Endometrial microvascular endothelial cells (primary cell): ENCODE results near the gene SYF2. TPM values are rescaled to one million over a fixed set of nuclear protein-coding genes. Genes with fewer than 3 reads are reported as not detected.
"Not testable (repeated sequence)": the region's sequence is repeated elsewhere in the genome, so short reads cannot be mapped to it uniquely, and the experiment has no call there.

Experiments used
- in situ Hi-C: cut with HindIII; loops from 2 replicates; pipeline ENCODE4 v1.10.0; 2017; ENCODE audit warnings: low sequenced_read_pairs, low pct_unique_long_range_greater_than_20kb; ENCODE audit errors: inconsistent ontology term
- total RNA-seq: library from RNA; depleted of rRNA; stranded (reverse); fragments of >200 nt; gene quantifications from one replicate; pipeline ENCODE4 v1.2.3, GENCODE V29; 2015; ENCODE audit errors: inconsistent ontology term

SYF2 gene
- total RNA-seq, 1 donor from 2014 or later: 23.2 TPM

DNA sequence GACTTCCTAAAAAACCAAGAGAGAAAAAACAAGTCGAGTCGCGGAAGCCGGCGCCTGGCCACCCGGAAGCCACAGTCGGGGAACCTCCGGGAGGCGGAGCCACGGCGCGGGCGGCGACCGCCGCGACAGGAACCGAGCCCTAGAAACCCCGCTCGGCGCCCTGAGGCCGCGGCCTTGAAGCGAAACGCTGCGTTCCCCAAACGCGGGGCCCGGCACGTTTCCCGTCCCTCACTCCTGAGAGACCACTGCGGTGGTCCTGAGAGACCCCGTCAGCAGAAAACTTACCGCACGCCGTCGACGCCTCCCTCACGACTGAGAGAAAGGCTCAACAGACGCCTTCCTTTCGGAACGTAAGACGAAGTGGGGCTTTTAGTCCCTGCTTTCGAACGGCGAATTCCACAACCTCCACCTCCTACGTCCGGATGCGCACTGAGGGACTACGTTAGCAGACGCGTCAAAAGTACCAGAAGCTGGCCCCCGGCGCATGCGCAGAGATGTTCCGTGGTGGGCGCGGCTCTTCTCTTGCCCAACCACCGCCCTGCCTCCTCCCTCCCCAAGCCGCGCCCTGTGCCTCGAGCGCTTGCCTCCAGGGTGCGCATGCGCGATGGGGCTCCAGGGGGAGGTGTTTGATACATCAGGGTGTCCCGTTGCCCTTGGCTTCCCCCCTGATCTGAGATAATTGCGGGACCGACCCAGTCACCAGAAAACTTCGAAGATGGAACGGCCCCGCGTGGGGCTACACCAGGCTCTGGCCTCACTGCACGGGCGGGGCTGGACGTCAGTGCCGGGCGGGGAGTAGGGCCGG, 14.9 kb upstream of the SYF2 start, which contains the start of gene RSRP1:
TSS of gene RSRP1 (minus strand) at position 431 of the 805 bp plus-strand sequence. CDS start 491 bp downstream, outside the sequence.
- in situ Hi-C loops: no loop called here

DNA sequence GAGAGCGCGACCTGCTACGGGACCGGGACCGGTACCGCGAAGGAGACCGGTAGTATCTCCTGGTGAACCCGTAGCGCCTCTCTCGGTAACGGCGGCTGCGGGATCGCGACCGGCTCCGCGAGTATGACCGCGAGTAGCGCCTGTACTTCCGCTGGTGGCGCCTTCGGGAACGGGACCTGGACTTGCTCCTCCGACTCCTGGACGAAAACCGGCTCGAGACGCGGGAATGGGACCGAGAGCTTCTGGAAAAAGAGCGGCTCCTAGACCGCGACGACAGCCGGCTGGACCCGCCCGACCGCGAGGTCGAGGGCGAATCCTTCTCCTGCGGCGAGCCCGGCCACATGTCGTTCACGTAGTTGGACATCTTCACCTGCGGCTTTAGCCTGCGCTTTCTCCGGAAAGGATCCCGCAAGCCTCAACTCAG, 14.3 kb upstream of the SYF2 start:
- in situ Hi-C loops: no loop called here

DNA sequence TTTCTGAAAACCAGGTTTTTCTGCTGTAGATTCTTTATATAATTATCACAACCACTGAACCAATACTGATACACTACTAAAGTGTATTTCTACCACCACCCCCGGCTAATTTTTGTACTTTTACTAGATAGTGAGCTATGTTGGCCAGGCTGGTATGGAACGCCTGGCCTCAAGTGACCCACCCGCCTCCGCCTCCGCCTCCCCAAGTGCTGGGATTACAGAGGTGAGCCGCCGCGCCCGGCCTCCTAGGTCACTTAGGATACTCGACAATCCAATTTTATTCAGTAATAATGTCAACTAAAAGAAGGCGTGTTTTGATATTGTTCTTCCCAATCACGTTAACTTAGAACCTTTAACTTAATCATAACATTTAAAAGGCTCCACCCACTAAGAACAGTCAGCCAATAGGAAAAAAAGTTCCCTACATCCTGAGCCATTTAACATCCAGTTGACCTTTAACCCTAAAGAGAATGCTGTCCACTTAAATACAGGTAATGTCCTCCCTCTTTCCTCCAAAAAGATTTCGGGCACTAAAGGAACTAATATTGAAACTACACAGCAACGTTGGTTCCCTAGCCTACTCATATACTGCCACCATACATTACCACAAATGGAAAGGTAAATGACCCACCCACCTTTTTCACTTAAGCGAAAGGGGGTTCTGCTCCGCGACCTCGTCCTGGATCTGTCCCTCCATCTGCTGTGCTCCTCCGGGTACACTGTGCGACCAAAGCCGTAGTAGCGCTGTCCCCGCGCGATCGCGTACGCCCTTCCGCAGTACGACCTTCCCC, 13.7 kb upstream of the SYF2 start:
- in situ Hi-C loops: no loop called here

DNA sequence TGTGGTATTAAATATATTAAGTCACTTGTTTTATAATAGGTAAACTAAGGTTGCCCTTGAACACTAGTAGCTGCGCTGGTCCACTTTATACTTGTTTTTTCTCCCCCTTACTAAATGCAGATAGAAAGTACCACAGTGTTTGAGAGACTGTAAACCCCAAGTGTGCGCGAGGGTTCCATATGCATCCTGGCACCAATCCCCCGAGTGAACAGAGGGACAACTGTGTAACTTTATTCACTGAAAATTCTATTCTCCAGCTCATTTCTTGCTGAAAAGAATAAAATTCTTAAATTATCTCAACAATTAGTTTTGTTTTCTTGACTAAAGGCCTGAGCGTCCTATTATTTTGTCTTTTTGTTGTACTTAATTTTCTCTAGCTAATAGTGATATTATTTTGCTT, 13.1 kb upstream of the SYF2 start:
- in situ Hi-C loops: no loop called here

DNA sequence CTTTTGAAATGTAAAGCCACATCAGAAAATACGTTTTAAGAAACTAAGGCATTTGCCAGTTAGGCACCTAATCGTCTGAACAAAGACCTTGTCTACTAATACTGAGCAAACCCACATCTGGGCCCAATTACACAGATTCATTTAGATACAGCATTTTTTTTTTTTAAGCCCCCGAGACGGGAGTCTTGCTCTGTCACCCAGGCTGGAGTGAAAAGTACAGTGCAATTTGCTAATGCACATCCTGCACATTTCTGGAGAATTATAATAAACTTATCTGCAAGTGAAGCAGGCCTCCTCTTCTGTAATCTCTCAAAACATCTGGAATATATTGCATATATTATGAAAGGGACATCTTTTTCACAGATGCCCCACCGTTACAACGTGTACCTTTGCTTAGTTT, 11.6 kb upstream of the SYF2 start:
- in situ Hi-C loops: no loop called here

DNA sequence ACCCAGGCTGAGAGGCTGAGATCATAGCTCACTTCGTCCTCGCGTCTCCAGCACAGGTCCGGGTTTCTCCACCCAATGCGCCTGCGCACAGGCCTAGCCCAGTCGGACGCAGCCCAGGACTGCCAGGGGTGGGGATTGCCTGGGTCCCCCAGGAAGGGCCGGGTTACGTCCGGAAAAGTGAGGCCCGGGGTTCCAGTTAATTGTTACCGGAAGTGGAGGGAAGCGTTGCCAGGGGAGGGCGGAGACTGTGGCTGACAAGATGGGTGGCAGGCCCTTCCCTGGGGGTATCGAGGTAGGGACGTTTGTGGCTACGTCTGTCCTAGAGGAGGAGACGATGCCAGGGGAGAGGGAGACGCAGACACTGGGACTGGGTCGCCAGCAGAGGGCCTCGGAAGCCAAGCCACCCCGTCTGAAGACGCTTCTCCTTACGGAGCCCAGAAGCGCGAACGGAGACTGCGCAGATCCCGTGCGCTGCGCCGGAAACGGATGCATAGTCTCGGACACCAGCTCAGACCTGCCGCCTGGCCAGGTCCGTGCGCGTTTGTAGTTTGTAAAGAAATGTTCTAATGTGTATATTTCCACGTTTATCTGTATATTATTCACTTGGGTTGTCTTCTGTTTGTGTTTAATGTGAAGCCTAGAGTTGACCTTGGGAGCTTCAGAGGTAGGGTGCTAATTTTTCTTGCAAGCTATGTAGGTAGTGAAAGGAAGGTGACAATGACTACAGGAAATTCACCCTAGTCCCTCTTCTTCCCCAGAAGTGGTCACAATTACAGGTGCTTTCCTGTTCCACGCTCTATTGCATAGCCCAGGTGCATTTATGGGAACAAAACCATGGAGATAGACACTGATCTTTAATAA, 7.6 kb upstream of the SYF2 start:
- in situ Hi-C loops: no loop called here

DNA sequence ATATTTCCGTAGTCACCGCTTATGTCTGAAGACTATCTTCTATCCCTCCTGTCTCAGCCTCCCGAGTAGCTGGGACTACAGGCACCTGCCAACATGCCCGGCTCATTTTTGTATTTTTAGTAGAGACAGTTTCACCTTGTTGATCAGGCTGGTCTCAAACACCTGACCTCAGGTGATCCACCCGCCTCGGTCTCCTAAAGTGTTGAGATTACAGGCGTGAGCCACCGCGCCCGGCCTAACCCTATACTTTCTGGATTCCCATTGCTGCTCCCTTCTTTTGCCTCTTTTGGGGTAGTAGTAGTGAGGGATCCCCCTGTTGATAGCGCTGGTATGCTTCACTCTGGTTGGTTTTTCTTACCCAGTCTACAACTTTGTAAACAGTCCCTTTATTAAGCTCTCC, 5.7 kb upstream of the SYF2 start:
- in situ Hi-C loops: no loop called here

DNA sequence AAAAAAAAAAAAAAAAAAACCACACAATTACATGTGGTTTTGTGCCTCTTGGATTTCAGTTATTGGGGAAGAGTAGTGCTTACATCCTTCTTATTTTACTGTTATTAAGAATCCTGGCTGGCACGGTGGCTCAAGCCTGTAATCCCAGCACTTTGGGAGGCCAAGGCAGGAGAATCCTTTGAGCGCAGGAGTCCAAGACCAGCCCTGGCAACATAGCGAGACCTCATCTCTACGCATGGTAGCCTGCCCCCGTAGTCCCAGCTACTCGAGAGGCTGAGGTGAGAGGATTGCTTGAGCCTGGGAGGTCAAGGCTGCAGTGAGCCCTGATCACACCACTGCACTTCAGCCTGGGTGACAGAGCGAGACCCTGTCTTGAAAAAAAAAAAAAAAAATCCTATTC, 4.0 kb upstream of the SYF2 start:
- in situ Hi-C loops: not testable (repeated sequence)

DNA sequence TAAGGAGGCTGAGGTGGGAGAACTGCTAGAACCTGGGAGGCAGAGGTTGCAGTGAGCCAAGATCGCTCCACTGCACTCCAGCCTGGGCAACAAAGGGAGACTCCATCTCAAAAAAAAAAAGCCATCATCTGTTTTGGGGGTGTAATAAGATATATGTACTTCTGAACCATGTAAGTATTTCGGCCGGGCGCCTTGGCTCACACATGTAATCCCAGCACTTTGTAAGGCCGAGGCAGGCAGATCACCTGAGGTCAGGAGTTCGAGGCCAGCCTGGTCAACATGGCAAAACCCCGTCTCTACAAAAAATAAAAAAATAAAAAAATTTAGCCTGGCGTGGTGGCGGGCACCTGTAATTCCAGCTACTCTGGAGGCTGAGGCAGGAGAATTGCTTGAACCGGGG, 3.1 kb upstream of the SYF2 start:
- in situ Hi-C loops: not testable (repeated sequence)

DNA sequence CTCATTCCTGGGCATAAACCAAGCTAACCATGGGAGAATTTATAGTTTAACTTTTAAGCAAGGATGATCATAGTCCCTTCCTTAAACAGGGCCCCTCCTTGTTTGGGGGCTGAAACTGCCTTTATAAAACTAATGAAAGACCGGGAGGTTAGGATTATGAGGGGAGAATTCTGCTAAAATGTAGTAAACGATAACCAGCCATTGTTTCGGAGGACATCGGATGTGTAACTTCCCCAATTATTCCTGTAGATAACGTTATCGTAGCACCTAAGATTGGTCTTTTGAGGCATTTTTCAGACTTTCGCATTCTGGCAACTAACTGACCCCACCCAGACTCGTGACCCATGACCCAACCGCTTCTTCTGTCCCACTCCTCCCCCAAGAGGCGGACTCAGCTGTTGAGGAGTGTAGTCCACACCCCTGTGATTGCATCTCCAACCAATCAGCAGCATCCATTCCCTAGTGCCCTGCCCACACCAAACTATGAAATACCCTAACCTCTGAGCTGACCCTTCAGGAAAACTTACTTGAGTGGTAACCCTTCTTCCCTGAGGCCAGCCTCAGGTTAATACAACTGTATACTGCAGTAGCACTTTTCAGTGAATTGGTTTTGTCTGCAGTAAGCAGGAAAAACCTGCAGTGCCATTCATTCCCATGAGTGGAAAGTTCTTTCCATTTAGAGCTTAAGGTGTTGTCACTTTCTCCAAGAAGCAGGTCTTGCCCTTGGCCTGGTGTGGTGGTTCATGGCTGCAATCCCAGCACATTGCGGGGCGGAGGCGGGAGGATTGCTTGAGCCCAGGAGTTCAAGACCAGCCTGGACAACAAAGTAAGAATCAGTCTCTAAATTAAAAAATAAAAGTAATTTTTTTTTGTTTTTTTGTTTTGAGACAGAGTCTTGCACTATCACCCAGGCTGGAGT, 823 bp upstream of the SYF2 start:
- in situ Hi-C loops: no loop called here

DNA sequence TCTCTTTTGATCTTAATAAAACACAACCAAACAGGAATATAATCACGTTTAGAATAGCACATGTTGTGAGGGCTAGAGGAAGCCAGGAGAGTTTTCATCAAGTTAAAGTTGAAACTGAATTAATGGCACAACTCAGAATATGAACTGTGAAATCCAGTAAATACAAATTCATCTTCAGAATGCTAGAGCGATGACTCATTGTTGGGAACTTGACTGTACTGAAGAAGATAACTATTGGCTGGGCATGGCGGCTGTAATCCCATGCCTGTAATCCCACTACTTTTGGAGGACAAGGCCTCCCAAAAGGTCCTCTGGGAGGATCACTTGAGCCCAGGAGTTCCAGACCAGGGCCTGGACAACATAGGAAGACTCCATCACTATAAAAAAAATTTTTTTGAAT, 8.8 kb downstream of the SYF2 start:
- in situ Hi-C loops: no loop called here

DNA sequence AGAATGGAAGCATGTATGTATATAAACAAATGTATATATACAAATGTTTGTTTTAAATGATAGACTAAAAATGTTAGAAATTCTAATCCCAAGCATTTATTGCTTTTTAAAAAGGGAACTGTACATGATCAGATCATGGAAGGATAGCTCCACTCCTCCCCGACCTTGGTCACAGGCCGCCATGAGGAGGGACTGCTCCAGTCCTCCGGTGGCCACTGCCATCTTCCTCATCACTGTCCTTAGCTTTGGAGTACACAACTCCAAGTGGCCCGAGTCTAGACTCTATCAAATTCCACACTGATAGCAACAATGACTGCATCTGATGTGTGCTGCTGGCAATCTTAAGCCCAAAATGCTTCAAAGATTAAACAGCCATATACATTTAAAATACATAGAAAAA, 9.7 kb downstream of the SYF2 start:
- in situ Hi-C loops: no loop called here

DNA sequence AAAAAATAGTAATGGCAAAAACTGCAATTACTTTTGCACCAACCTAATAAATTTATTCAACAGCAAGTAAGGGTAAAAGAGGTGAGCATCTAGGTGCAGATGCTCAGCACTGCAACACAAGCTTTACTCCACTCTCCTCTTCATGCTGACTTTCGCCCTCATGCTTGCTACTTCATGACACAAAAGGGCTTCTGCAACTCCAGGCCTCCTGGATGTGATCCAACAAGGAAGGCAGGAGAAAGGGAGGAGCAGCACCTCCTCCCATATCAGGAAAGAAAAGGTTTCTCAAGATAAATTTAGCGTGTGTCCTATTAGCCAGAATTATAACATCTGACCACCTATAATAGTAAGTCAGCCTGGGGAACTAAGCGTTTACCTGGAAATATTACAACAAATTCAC, 11.6 kb downstream of the SYF2 start:
- in situ Hi-C loops: no loop called here

DNA sequence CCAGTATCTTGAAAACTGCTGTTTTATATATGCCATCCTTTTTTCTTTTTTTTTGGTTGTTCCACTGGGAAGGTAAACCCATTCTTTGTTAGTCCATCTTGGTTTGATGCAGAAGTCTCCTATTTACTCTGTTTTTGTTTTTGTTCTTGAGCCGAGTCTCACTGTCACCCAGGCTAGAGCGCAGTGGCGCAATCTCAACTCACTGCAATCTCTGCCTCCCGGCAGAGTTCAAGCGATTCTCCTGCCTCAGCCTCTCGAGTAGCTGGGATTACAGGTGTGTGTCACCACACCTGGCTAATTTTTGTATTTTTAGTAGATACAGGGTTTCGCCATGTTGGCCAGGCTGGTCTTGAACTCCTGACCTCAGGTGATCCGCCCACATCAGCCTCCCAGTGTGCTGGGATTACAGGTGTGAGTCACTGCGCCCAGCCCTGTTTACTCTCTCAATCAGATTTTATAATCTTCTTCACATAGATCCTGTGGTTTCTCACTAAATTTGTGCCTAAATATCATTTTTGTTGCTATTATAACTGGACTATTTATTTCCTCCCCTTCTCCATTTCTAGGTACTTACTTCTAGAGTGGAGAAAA, 12.5 kb downstream of the SYF2 start:
- in situ Hi-C loops: no loop called here

DNA sequence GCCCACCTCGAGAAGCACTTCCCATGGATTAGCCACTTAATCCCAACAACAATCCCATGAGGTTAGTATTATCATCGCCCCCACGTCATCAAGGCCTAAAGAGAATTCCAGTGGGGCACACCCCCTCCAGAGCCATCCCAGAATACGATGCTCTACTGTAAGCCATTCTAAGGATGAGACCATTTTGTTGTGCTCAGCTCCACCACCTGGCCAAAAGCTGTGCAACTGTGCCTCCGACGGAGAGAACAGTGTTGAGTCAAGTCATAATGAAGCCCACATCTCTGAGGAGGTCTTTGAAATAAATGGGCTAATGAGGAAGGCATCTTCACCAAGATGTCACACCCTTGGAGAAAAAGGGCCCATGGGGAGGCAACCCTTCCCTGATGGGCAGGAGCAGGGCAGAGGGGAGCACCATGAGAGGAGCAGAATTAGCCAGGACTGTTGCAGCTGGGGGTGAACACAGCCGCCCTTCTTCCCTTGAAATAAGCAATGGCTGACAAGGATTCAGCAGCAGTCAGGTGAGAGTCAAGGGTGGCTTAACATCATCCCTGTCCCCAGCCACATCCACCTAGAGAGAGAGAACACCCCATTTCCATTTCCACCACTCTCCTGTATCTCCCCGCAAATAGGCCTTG, 14.6 kb downstream of the SYF2 start:
- in situ Hi-C loops: no loop called here

DNA sequence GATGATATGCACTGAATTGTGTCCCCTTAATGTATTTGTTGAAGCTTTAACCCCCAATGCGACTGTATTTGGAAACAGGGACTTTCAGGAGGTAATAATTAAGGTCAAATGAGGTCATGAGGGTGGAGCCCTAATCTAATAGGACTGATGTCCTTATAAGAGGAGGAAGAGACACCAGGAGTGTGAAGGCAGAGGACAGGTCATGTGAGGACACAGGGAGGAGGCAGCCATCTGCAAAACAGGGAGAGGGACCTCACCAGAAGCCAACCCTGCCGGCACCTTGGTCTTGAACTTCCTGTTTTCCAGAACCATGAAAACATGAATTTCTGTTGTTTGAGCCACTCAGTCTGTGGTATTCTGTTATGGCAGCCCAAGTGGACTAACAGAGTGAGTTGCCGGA, 15.3 kb downstream of the SYF2 start:
- in situ Hi-C loops: no loop called here

DNA sequence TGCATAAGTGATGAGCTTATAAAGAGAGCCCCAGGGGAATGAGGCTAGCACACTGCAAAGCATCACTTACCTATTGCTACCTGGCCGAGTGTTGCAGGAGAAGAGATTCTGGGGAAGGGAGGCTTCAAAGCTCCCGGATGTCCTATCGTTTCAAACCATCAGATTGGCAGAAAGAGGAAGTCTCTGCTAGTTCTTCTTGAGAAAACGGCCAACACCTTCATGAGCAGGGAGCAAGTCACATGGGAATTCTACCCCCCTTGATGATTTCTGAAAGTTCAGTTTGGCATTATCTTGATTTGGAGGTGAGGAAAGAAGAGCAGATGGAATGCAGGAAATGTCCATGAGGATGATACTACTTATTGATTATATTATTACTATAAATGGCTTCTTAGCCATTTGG, 16.2 kb downstream of the SYF2 start:
- in situ Hi-C loops: no loop called here

DNA sequence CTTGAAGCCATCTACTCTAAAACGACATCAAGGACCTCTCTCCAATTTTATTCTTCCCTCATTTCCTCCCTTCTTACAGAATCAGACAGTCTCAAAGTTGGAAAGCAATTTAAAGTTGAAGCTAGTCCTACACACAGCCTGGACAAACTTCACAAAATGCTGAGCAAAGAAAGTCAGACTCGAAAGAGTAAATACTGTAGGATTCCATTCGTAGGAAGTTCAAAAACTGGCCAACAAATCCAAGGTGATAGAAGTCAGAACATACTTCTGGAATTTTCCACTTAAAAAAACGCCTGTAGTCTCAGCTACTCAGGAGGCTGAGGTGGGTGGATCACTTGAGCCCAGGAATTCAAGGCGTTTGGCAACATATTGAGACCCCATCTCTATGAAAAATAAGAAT, 19.6 kb downstream of the SYF2 start:
- in situ Hi-C loops: no loop called here
